ENCODE data around the gene AKT1.

AKT1 gene

DNA sequence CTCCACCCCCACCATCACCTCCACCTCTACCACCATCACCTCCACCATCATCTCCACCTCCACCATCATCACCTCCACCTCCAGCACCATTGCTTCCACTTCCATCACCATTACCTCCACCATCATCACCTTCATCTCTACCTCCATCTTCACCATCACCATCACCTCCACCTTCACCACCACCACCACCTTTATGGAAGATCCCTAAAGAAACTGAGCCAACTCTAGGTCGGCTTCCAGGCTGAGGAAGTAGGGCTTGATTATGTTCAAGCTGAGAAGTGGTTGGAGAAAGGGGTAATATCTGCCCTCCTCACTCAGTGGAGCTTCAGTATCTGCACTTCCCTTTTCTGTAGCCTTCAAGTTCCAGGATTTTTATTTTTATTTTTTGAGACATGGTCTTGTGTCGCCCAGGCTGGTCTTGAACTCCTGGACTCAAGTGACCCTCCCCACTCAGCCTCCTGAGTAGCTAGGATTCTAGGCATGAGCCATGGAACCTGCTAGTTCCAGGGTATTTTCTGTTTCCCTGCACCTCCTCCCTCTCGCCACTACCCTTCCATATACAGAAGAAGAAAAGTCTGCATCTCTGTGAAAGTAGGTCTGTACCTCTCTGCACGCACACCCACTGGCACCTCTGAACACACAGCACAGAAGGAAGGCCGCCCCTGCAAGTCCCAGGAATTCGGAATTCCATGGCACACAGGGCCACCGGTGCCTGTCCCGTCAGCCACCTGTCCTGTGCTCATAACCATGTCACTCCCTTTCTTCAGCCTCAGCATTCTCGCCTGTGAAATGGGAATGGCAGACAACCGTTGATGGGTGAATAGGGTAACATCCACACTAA lies 11.3 kb upstream of the AKT1 start:
- TF ChIP-seq POLR2A (IDR thresholded peaks at IDR 0.05; ENCODE audit: low read length), result no peak
- TF ChIP-seq GATA1 (IDR thresholded peaks at IDR 0.05; ENCODE audit: low read depth, low read length), result no peak
- DNase-seq, result no peak

DNA sequence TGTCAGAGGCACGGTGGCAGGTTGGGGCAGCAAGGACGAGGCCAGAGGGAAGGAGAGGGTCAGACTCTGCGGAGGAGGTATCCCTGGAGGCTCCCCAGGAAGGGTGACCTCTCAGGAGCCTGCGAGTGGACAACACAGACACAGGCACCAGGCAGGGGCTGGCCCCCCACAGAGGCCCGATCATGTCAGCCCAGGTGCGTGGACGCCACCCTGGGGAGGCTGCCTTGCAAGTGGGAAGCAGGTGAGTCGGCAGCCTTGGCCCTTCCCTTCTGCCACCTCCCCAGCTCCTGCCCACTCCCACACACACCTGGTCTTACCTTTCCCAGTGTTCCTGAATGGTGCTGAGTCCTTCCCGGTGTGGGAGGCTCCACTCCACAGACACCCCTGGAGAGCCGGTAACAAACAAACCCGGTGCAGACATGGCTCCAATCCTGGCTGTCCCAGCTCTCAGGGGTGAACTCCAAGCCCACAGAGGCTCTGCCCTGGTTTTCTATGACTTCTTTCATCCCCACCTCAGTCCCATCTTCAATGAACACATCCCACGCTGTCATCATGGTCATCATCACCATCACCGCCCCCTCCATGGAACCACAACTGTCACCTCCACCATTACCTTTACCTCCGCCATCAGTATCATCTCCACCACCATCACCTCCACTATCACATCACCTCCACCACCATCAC lies 10.5 kb upstream of the AKT1 start:
- peak in 1 of 2 experiments; percentile 29 for DNase-seq
- TF ChIP-seq GATA1 (IDR thresholded peaks at IDR 0.05; ENCODE audit: low read depth, low read length) (no peak), POLR2A (IDR thresholded peaks at IDR 0.05; ENCODE audit: low read length) (no peak)

GRCh38 chr14:104805326-104805678 lies 9.8 kb upstream of the AKT1 start:
- TF ChIP-seq POLR2A (IDR thresholded peaks at IDR 0.05; ENCODE audit: low read length) (no peak), GATA1 (IDR thresholded peaks at IDR 0.05; ENCODE audit: low read depth, low read length) (no peak)
- DNase-seq, result peak; percentile 31 to 61

DNA sequence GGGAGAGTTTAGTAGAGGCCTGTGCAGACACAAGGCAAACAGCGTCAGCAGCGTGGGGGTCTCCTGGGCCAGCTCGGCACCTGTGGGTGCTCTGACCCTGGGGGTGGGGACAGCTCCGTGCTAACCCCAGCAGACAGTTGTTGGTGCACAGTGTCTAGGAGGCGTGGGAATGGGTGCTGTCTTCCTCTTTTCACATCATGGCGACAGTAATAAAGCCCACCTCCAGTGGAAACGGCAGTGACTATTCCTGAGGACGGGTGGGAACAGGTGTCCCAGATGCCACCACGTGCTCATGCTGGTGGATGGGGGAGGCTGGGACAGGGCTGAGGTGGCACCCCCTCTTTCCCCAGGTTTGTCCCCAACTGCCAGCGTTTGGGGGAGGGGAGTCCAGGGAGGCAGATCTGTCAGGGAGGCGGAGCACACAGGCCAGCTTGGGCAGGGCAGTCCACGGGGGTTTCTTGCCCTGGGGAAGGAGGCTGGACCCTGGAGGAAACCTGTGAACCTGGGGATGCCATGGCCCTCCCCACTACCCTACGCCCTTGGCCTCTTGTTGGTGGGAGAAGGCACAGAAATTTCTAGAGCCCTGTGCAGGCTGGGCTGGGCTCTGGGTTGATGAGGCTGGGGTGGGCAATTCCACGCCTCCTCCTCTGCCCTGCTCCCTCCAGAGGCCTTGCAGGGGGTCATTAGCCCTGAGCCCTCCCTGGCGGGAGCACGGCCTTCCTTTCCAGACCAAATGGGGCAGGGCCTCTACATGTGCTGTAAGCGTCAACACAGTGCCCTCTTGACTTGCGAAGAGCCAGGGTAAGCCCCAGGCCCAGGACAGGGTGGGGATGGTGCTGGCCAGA lies 9.2 kb upstream of the AKT1 start:
- DNase-seq, result no peak
- TF ChIP-seq GATA1 (IDR thresholded peaks at IDR 0.05; ENCODE audit: low read depth, low read length), result no peak
- TF ChIP-seq POLR2A (IDR thresholded peaks at IDR 0.05; ENCODE audit: low read length), result no peak

DNA sequence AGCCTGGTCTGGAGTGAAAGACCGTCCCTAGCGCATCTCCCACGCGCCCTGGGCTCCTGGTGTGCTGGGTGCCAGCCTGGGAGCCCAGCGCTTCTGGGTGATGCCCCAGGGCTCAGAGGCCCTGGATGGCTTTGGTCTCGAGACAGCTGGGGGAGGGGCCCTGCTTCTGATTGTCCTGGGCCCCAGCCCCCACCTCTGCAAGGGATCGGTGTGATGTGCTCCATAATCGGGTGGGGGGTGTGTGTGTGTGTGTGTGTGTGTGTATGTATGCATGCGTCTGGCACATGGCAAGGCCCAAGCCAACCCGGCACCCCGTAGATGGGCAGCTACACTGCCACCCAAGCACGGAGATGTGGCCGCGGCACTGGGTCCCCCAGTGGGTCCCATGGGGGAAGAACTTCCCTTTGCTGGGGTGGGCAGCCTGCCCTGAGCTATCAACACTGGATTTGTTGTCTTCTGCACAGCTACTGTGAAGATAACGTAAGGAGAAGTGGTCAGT lies 8.4 kb upstream of the AKT1 start:
- no peak for DNase-seq
- TF ChIP-seq POLR2A (IDR thresholded peaks at IDR 0.05; ENCODE audit: low read length), result no peak
- no peak for TF ChIP-seq GATA1 (IDR thresholded peaks at IDR 0.05; ENCODE audit: low read depth, low read length)

GRCh38 chr14:104803280-104803911 lies 7.8 kb upstream of the AKT1 start:
- DNase-seq, result no peak
- no peak for TF ChIP-seq GATA1 (IDR thresholded peaks at IDR 0.05; ENCODE audit: low read depth, low read length)
- TF ChIP-seq POLR2A (IDR thresholded peaks at IDR 0.05; ENCODE audit: low read length), result no peak

- TF ChIP-seq GATA1 (IDR thresholded peaks at IDR 0.05; ENCODE audit: low read depth, low read length) (no peak), POLR2A (IDR thresholded peaks at IDR 0.05; ENCODE audit: low read length) (no peak)
- no peak for DNase-seq
These were observed 7.0 kb upstream of the AKT1 start for GRCh38 chr14:104802394-104803184.

GRCh38 chr14:104801520-104802393 lies 6.2 kb upstream of the AKT1 start:
- TF ChIP-seq GATA1 (IDR thresholded peaks at IDR 0.05; ENCODE audit: low read depth, low read length), result no peak
- no peak for TF ChIP-seq POLR2A (IDR thresholded peaks at IDR 0.05; ENCODE audit: low read length)
- DNase-seq, result no peak

DNA sequence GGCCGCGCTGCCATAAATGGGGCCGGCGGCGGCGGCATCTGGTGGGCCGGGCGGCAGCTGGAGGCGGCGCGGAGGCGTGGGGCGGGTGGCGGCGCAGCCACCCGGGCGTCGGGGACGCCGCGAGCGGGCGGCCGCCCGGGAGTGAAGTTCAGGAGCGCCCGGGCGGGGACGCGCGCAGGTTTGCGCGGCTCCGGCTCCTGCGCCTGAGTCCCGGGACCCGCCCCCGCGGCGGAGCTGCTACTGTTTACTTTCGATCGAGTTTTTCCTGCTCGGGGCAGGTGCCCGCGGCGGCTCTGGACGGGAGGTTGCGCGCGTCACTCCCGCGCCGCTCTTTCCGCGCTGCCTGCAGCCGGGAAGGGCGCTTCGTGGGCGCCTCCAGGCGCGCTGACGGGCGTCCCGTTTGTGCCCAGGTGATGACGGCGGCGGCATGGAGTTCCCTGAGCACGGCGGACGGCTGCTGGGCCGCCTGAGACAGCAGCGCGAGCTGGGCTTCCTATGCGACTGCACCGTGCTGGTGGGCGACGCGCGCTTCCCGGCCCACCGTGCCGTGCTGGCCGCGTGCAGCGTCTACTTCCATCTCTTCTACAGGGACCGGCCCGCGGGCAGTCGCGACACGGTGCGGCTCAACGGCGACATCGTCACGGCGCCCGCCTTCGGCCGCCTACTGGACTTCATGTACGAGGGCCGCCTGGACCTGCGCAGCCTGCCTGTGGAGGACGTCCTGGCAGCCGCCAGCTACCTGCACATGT lies 5.4 kb upstream of the AKT1 start, which contains the start of gene ZBTB42:
ZBTB42 (plus strand) TSS at position 331 of the 749 bp plus-strand sequence; CDS start at position 428, 97 bp downstream.
- TF ChIP-seq POLR2A (IDR thresholded peaks at IDR 0.05; ENCODE audit: low read length) (no peak), GATA1 (IDR thresholded peaks at IDR 0.05; ENCODE audit: low read depth, low read length) (no peak)
- peak; percentile 78 to 83 for DNase-seq

- TF ChIP-seq GATA1 (IDR thresholded peaks at IDR 0.05; ENCODE audit: low read depth, low read length) (no peak), POLR2A (IDR thresholded peaks at IDR 0.05; ENCODE audit: low read length) (no peak)
- DNase-seq, result peak; percentile 88 to 93
These were observed 4.6 kb upstream of the AKT1 start for GRCh38 chr14:104800015-104800770.
